Measurements from ENCODE around the gene RIPOR3.

The RIPOR3 gene

GRCh38 chr20:50586531-50587232 lies 104.7 kb downstream of the RIPOR3 start:
- DNase-seq, result no peak

- DNase-seq, result no peak
Measured at GRCh38 chr20:50585678-50586077, 105.7 kb downstream of the RIPOR3 start.

- DNase-seq, result no peak
Measured at GRCh38 chr20:50585214-50585613, 106.1 kb downstream of the RIPOR3 start.

- DNase-seq, result no peak
Measured at GRCh38 chr20:50584687-50585086, 106.7 kb downstream of the RIPOR3 start.

- no peak for DNase-seq
Measured at GRCh38 chr20:50583442-50584150, 107.7 kb downstream of the RIPOR3 start.

GRCh38 chr20:50582591-50583234 lies 108.6 kb downstream of the RIPOR3 start:
- DNase-seq, result no peak

GRCh38 chr20:50582092-50582491 lies 109.2 kb downstream of the RIPOR3 start:
- DNase-seq, result no peak

- DNase-seq, result no peak
Measured at GRCh38 chr20:50580842-50581544, 110.3 kb downstream of the RIPOR3 start.

GRCh38 chr20:50580016-50580747 lies 111.2 kb downstream of the RIPOR3 start:
- peak; percentile 63 for DNase-seq

- no peak for DNase-seq
Measured at GRCh38 chr20:50579511-50579910, 111.8 kb downstream of the RIPOR3 start.

- no peak for DNase-seq
Measured at GRCh38 chr20:50578778-50579165, 112.6 kb downstream of the RIPOR3 start.

GRCh38 chr20:50578061-50578777 lies 113.1 kb downstream of the RIPOR3 start:
- DNase-seq, result no peak

- no peak for DNase-seq
Measured at GRCh38 chr20:50577175-50578018, 113.9 kb downstream of the RIPOR3 start.

- peak; percentile 69 for DNase-seq
Measured at GRCh38 chr20:50575865-50576720, 115.2 kb downstream of the RIPOR3 start.

GRCh38 chr20:50574586-50574985 lies 116.8 kb downstream of the RIPOR3 start:
- no peak for DNase-seq

- DNase-seq, result no peak
Measured at GRCh38 chr20:50574108-50574507, 117.2 kb downstream of the RIPOR3 start.

- DNase-seq, result no peak
Measured at GRCh38 chr20:50572938-50573777, 118.2 kb downstream of the RIPOR3 start.

- no peak for DNase-seq
Measured at GRCh38 chr20:50571466-50571865, 119.9 kb downstream of the RIPOR3 start.

Data from activated T-cell treated with anti-CD3 and anti-CD28 coated beads, Interleukin-2, amount 50 U/mL, for 1 hour (primary cell).